WTC11 (cell line): ENCODE data around the gene CDX1. TPM values are rescaled to one million over a fixed set of nuclear protein-coding genes. Genes with fewer than 3 reads are reported as not detected.
A peak's percentile ranks its signal among the peaks of the same experiment; 100 is the strongest.

ENCODE experiments used
- ATAC-seq: fragments of 200-7000 bp; cut with Tn5 transposase; 2 replicates; pipeline ENCODE4 v1.10.0; 2021; ENCODE audit warnings: mild to moderate bottlenecking, moderate library complexity
- CTCF ChIA-PET: fragments of 300-600 bp; sonication (Branson Sonifier 250); formaldehyde crosslinking; loops from one replicate; lab custom pipeline; 2021; ENCODE audit warnings: antibody characterized with exemption; lab: Charles Lee
- POLR2A ChIA-PET: fragments of 350-600 bp; sonication (Branson Sonifier 250); formaldehyde crosslinking; loops from one replicate; lab custom pipeline; 2021; ENCODE audit warnings: antibody characterized with exemption; lab: Charles Lee
- DNase-seq: peaks from one replicate; pipeline ENCODE4 v3.0.0; 2021; ENCODE audit warnings: low spot score
- H3K27ac Mint-ChIP-seq: 2 replicates; pipeline ENCODE4 v1.8.0; 2021; ENCODE audit warnings: mixed read lengths
- H3K27me3 Mint-ChIP-seq: 2 replicates; pipeline ENCODE4 v1.8.0; 2021; ENCODE audit warnings: low read depth, mild to moderate bottlenecking, moderate library complexity, mixed read lengths
- H3K36me3 Mint-ChIP-seq: 2 replicates; pipeline ENCODE4 v1.8.0; 2021; ENCODE audit warnings: mixed read lengths
- H3K4me1 Mint-ChIP-seq: 2 replicates; pipeline ENCODE4 v1.8.0; 2022; ENCODE audit warnings: mixed read lengths
- H3K4me3 Mint-ChIP-seq: 2 replicates; pipeline ENCODE4 v1.8.0; 2021; ENCODE audit warnings: mild to moderate bottlenecking, moderate library complexity, mixed read lengths
- H3K9me3 Mint-ChIP-seq: 2 replicates; pipeline ENCODE4 v1.8.0; 2021; ENCODE audit warnings: mixed read lengths
- AFF4 ChIP-seq: sonication (generic); formaldehyde crosslinking; IDR thresholded peaks from 2 replicates; pipeline ENCODE4 v1.8.1; 2023; ENCODE audit warnings: mild to moderate bottlenecking, missing genetic modification reagents, borderline replicate concordance
- CREM ChIP-seq: sonication (generic); formaldehyde crosslinking; IDR thresholded peaks from 2 replicates; pipeline ENCODE4 v1.8.1; 2022; ENCODE audit warnings: mild to moderate bottlenecking, missing genetic modification reagents, moderate library complexity
- CTCF ChIP-seq: fragments of 200-600 bp; IDR thresholded peaks from 2 replicates; pipeline ENCODE4 v1.8.0; 2022; ENCODE audit warnings: antibody characterized with exemption
- ERG ChIP-seq: fragments of 250-450 bp; sonication (Bioruptor Pico); IDR thresholded peaks from 2 replicates; pipeline ENCODE4 v1.8.0; 2021; ENCODE audit warnings: mild to moderate bottlenecking
- MAX ChIP-seq: sonication (generic); formaldehyde crosslinking; IDR thresholded peaks from 2 replicates; pipeline ENCODE4 v1.8.0; 2022; ENCODE audit warnings: mild to moderate bottlenecking, missing genetic modification reagents
- NFATC4 ChIP-seq: fragments of 250-450 bp; sonication (Bioruptor Pico); IDR thresholded peaks from 2 replicates; pipeline ENCODE4 v1.9.0; 2021; ENCODE audit warnings: mild to moderate bottlenecking
- NFE2L1 ChIP-seq: sonication (generic); formaldehyde crosslinking; IDR thresholded peaks from 2 replicates; pipeline ENCODE4 v1.8.1; 2023; ENCODE audit warnings: missing genetic modification reagents
- SMAD4 ChIP-seq: sonication (generic); formaldehyde crosslinking; IDR thresholded peaks from 2 replicates; pipeline ENCODE4 v1.8.0; 2022; ENCODE audit warnings: mild to moderate bottlenecking, missing genetic modification reagents
- SOX15 ChIP-seq: fragments of 250-450 bp; sonication (Bioruptor Pico); IDR thresholded peaks from 2 replicates; pipeline ENCODE4 v1.9.0; 2021; ENCODE audit warnings: mild to moderate bottlenecking
- STAT6 ChIP-seq: sonication (generic); formaldehyde crosslinking; conservative IDR thresholded peaks from 2 replicates; pipeline ENCODE4 v1.8.1; 2023; ENCODE audit warnings: mild to moderate bottlenecking, low read depth, missing genetic modification reagents, moderate library complexity
- TP53 ChIP-seq: sonication (generic); formaldehyde crosslinking; IDR thresholded peaks from 2 replicates; pipeline ENCODE4 v1.8.1; 2023; ENCODE audit warnings: mild to moderate bottlenecking, missing genetic modification reagents
- ZBTB21 ChIP-seq: sonication (generic); formaldehyde crosslinking; IDR thresholded peaks from 2 replicates; pipeline ENCODE4 v1.8.1; 2023; ENCODE audit warnings: mild to moderate bottlenecking, missing genetic modification reagents, borderline replicate concordance
- ZNF138 ChIP-seq: sonication (generic); formaldehyde crosslinking; conservative IDR thresholded peaks from 2 replicates; pipeline ENCODE4 v1.8.1; 2022; ENCODE audit warnings: mild to moderate bottlenecking, moderate library complexity, missing genetic modification reagents
- ZNF232 ChIP-seq: sonication (generic); formaldehyde crosslinking; IDR thresholded peaks from 2 replicates; pipeline ENCODE4 v1.8.0; 2022; ENCODE audit warnings: mild to moderate bottlenecking, missing genetic modification reagents
- ZNF263 ChIP-seq: sonication (generic); formaldehyde crosslinking; IDR thresholded peaks from 2 replicates; pipeline ENCODE4 v1.8.1; 2022; ENCODE audit warnings: low read depth, mild to moderate bottlenecking, moderate library complexity, missing genetic modification reagents
- ZNF396 ChIP-seq: fragments of 250-450 bp; sonication (Bioruptor Pico); IDR thresholded peaks from 2 replicates; pipeline ENCODE4 v1.8.0; 2021; ENCODE audit warnings: mild to moderate bottlenecking, moderate library complexity, borderline replicate concordance
- ZNF416 ChIP-seq: fragments of 250-450 bp; sonication (Bioruptor Pico); IDR thresholded peaks from 2 replicates; pipeline ENCODE4 v1.9.0; 2021; ENCODE audit warnings: mild to moderate bottlenecking, inconsistent platforms
- ZNF671 ChIP-seq: fragments of 250-450 bp; sonication (Bioruptor Pico); IDR thresholded peaks from 2 replicates; pipeline ENCODE4 v1.8.0; 2021; ENCODE audit warnings: mild to moderate bottlenecking
- total RNA-seq: library from RNA; stranded (reverse); gene quantifications from 3 replicates; pipeline ENCODE4 v1.2.3, GENCODE V29; 2021

CDX1 gene
- total RNA-seq, 1 experiment from 2014 or later: 0.13 TPM

- TF ChIP-seq AFF4: no peak
- TF ChIP-seq SMAD4 (CRISPR knock-in tag): no peak
- TF ChIP-seq TP53 (CRISPR knock-in tag): no peak
- TF ChIP-seq CREM (CRISPR knock-in tag): no peak
- TF ChIP-seq ZNF263: no peak
- TF ChIP-seq, all 79 proteins: peak for 0
These were observed 25.7 kb upstream of the CDX1 start (continued) for GRCh38 chr5:150140830-150141229.

- peak; percentile 8 for ATAC-seq
- Mint-ChIP-seq H3K27me3 (no peaks in the 10 kb centered on the region; the same call in 1 of the 2 replicates), H3K36me3 (no peaks in the 10 kb centered on the region), H3K4me1 (peaks cover 65% of the 10 kb centered on the region), H3K4me3 (no peak overlapping the region), H3K27ac (peak overlapping the region; percentile 9; the same call in 1 of the 2 replicates), H3K9me3 (no peaks in the 10 kb centered on the region)
- DNase-seq: no peak
- POLR2A ChIA-PET: interaction anchor here (1.0 kb wide), 1 partner anchor 32 kb away, joined by 3 read pairs; no protein-coding TSS in a partner anchor
- TF ChIP-seq ZNF138 (CRISPR knock-in tag) (no peak), ZNF671 (CRISPR knock-in tag) (no peak), NFE2L1 (CRISPR knock-in tag) (no peak), ZNF396 (no peak)
- CTCF ChIA-PET: interaction anchor here (1.0 to 3.7 kb wide), 3 partner anchors 11 to 77 kb away, joined by 3 to 16 read pairs (median 3); no protein-coding TSS in a partner anchor
These were observed 24.9 kb upstream of the CDX1 start for GRCh38 chr5:150141544-150142184.

- Mint-ChIP-seq H3K27me3 (no peaks in the 10 kb centered on the region; the same call in 1 of the 2 replicates), H3K36me3 (no peaks in the 10 kb centered on the region), H3K4me1 (peaks cover 59% of the 10 kb centered on the region), H3K27ac (no peak overlapping the region), H3K4me3 (no peak overlapping the region), H3K9me3 (no peaks in the 10 kb centered on the region)
- DNase-seq: no peak
- no peak for ATAC-seq
- CTCF ChIA-PET: interaction anchor here (0.8 to 1.4 kb wide), 3 partner anchors 12 to 76 kb away, joined by 3 read pairs; no protein-coding TSS in a partner anchor
- POLR2A ChIA-PET: no interaction called here
- TF ChIP-seq SOX15 (CRISPR knock-in tag): no peak
- TF ChIP-seq MAX (CRISPR knock-in tag): no peak
- no peak for TF ChIP-seq ERG
- TF ChIP-seq ZNF232 (CRISPR knock-in tag): no peak
- TF ChIP-seq STAT6 (CRISPR knock-in tag): no peak
- TF ChIP-seq ZBTB21 (CRISPR knock-in tag): no peak
- TF ChIP-seq NFATC4 (CRISPR knock-in tag): no peak
- TF ChIP-seq ZNF416 (CRISPR knock-in tag): no peak
- TF ChIP-seq CTCF: no peak
These were observed 24.2 kb upstream of the CDX1 start for GRCh38 chr5:150142185-150142958.
